ENCODE data around the gene RPA3.

The RPA3 gene

DNA sequence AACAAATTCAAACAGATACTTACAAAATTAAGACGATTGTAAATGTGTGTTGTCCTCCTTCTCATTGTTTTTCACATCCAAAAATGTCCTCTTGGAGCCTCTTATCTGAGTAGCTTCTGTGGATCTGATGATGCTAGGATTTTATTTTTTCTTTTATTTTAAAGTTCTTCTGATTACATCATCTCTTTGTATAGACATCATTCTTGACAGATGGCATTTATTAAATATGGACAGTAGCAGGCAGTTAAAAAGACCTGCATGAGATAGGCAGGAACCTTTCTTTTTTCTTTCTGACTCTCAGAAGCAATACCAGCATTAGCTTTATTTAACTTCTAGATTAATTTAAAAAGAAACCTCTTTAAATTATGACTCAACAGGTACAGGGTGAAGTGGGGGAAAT is at the start of gene RPA3:
Gene RPA3 (minus strand): TSS at position 116 of the 400 bp plus-strand sequence. CDS start 78,189 bp downstream, outside the sequence.
- DNase-seq, result no peak

- DNase-seq, result no peak
These were observed 48.3 kb upstream of the RPA3 start for GRCh38 chr7:7766671-7767070.

- no peak for DNase-seq
These were observed 47.0 kb upstream of the RPA3 start for GRCh38 chr7:7765422-7765821.

DNA sequence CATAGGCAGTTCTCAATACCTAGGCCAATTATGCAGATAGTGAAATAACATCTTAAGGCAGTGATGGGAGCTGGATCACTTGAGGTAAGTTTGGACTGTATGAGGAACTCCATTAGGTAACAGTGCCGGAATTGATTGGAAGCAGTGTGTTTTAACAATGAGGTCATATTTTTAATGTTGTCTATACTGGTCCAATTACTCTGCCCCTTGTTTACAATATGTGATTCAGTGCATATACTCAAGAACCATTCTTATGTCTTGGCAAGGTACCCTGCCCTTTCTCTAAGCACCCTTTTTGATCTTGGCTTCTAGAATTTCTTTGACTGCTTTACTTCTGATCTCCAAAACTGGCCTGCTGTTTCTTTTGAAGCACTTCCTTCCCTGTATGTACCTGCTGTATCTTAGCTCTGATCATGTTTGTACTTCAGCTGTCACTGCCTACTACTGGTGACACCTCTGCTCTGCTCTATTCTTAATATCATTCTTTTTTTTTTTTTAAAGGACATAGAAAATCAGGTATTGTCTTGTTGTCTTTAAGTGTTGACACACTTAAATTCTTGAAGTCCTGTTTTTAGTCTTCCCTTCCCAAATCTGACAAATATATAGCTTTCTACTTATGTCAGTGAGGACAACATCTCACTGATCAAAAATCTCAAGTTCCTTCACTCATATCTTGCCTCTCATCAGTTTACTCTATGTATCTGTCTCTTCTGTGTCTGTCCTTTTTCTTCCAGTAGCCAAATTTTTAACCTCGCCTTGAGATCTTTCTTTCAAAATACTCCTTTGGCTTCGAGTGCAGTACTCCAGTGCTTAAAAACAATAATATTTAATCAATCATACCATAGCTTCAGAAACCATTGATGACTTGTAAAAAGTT is 46.4 kb upstream of the RPA3 start:
- no peak for DNase-seq

DNA sequence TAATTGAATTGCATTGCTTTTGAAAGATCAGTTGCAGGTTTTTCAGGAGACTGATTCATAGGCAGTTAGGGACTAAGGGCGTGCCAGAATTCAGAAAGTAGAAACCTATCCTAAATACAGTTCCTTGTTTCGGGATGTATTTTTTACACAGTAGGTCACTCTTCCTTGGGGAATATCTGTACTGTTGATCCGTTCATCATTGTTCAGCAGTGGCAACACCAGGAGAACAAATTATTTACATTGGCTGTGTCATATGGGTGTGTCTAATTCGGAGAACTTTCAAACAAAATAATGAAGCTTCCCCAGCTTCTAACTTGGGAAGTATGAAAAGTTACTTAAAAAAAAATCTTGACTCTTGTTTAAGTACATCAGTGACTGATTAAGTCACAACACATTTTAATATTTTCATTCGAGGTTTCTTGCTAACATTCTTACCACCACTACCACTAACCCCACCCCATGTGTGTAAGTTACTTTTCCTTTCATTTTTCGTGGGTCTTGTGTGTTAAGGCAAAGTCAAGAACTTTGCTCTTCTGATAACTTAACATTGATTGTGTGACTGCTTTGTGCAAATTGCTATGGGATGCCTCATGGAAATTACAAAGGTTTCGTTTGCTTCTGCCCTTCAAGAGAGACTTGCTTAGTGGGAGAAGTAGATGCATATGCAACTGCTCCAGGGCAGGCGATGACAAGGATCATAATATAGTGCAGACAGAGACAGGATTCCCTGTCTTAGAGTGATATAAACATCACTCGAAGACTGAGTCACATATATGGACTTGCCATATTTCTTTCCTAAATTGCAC is 43.8 kb upstream of the RPA3 start:
- no peak for DNase-seq

GRCh38 chr7:7761340-7761973 is 43.0 kb upstream of the RPA3 start:
- DNase-seq, result no peak

DNA sequence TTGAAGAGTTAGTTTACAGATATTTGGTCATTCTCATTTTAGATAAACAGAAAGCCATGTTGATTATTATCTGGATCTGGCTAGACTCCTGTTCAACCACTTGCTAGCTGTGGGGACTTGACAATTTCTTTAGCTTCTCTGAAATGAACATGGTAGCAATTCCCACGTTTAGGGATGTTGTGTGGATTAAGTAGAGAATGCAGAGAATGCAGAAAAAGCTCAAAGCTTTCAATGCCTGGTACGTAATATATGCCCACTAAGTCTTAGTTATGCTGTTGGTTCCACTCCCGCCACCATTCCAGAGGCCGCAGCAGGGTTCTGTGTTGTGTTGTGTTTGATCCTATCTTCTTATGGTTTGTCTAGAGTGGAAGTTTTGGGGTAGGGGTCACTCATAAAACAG is 39.2 kb upstream of the RPA3 start:
- no peak for DNase-seq

GRCh38 chr7:7756577-7756976 is 38.2 kb upstream of the RPA3 start:
- DNase-seq, result no peak

- DNase-seq, result no peak
These were observed 33.1 kb upstream of the RPA3 start for GRCh38 chr7:7751243-7752092.

- DNase-seq, result no peak
These were observed 32.3 kb upstream of the RPA3 start for GRCh38 chr7:7750571-7751242.

GRCh38 chr7:7746458-7746857 is 28.1 kb upstream of the RPA3 start:
- DNase-seq, result no peak

GRCh38 chr7:7745966-7746365 is 27.6 kb upstream of the RPA3 start:
- no peak for DNase-seq

- DNase-seq, result no peak
These were observed 26.9 kb upstream of the RPA3 start for GRCh38 chr7:7745258-7745657.

DNA sequence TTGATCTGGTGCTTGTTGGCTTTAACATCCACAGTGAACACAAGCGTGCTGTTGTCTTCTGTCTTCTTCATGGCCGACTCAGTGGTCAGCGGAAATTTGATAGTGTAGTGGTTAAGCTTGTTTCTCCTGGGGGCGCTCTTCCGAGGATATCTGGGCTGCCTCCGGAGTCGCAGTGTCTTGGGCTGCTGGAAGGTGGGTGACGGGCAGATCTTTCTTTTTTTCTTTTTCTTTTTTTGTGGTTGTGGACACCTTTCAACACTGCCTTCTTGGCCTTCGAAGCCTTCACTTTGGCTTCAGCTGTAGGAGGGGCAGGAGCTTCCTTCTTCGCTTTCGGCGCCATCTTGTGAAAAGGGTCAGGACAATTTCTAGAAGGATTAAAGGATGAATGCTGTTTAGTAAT is 23.8 kb upstream of the RPA3 start:
- no peak for DNase-seq

- DNase-seq, result no peak
These were observed 21.6 kb upstream of the RPA3 start for GRCh38 chr7:7740037-7740355.

- DNase-seq, result no peak
These were observed 21.0 kb upstream of the RPA3 start for GRCh38 chr7:7739204-7740036.

DNA sequence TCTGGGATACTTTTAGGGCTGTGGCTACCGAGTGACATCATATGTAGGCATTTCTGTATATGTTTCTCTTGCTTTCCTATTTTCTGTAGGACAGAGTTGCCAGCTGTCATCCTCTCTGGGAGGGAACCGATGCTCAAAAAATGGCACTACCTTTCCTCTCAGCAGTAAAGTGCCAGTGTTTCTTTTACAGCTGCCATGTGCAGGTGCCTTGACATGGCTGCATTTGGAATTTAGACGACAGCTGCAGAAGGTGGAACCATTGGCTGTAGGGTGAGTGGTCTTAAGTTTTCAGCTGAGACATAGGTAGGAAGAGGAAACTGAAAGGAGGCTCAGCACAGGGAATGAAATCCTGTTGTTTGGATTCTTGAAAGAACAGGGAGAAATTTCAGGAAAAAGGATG is 20.2 kb upstream of the RPA3 start:
- no peak for DNase-seq

- no peak for DNase-seq
These were observed 19.8 kb upstream of the RPA3 start for GRCh38 chr7:7738177-7738576.

DNA sequence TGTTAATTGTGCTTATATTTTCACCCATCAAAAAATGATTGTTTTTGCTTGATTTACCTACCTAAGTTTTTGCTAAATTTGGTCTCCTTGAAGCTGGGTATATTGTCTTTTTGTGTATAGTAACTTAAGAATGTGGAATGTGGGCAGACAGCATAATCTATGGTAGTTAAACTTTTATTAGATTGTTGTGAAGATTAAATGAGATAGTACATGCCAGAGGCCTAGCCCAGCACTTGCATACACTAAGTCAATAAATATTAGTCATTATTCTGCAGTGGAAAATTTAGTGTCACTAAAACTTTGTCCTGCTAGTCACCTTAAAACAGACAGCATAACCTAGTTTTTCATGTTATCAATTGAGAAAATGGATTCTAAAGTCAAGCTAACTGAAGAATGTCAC is 19.3 kb upstream of the RPA3 start:
- DNase-seq, result no peak

- no peak for DNase-seq
These were observed 18.3 kb upstream of the RPA3 start for GRCh38 chr7:7736671-7737070.

DNA sequence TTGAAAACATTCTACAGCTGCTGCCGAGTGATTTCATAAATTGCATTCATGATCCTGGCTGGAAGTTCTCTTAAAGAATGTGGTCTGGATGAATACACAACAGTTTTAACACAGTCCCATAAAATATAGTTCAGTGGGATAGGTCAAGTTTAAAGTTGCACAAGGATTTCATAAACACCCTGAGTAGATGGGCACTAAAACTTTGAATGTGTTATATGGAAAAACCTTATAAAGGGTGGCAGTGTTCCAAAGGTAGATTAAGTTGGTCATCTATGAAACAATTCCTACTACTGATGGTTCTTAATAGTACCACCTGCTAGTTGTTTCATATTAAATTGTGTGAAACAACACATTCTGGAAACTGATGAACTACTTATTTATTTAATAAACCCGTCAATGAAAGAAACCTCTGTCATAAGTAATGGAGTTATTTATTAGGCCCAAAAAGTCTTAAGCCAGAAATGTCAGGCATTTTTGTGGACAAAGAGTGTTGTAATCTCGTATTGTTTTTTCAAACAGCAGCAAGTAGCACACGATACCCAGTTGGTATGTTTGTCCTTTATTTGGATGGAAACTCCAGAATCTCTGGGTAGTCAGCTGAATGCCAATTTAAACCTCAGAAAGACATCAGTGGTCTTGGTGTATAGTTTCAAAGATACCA is 14.3 kb upstream of the RPA3 start:
- DNase-seq, result peak; percentile 32

Measured in femur (tissue), 1 donor.